GM12801 (cell line): Measurements from ENCODE around the gene IZUMO1.

Source experiments
- TF ChIP-seq, protein P1 (sequence below): IDR thresholded peaks from one replicate; pipeline ENCODE4 v1.5.1; 2011; ENCODE audit warnings: control low read depth; ENCODE audit not compliant: insufficient read length; ENCODE audit errors: extremely low read depth

IZUMO1 gene

DNA sequence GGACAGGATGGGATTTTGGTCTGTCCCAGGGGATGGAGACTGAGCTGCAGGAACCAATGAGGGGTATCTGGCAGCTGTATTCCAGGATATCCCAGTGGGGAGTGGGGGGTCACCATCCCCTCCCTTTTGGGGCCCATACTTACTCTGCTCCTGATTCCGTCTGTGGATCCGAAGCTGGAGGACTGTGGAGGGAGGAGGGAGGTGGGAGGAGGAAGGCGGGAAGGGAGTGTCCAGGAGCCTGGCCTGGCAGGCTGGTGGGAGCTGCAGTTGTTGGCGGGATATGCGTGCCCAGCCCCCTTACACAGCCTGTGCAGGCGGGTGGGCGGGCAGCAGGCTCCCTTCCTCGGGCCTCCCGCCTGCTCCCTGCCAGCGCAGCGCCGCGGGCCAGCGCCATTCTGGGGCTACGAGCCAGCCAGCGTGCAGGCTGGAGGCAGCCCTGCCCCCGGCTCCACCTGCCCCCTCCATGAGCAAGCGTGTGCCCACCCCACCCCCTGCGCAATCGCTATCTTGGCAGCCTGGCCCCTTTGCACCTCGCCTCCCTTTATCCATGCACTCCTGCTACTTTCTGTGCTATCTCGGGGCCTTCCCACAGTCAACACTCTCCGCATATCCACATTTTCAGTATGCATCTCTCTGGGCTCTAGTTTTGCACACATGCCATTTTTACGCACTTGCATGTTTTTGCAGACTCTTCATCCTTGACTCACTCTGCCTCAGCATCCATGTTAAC, 30.0 kb downstream of the IZUMO1 start:
- TF ChIP-seq, protein P1, sequence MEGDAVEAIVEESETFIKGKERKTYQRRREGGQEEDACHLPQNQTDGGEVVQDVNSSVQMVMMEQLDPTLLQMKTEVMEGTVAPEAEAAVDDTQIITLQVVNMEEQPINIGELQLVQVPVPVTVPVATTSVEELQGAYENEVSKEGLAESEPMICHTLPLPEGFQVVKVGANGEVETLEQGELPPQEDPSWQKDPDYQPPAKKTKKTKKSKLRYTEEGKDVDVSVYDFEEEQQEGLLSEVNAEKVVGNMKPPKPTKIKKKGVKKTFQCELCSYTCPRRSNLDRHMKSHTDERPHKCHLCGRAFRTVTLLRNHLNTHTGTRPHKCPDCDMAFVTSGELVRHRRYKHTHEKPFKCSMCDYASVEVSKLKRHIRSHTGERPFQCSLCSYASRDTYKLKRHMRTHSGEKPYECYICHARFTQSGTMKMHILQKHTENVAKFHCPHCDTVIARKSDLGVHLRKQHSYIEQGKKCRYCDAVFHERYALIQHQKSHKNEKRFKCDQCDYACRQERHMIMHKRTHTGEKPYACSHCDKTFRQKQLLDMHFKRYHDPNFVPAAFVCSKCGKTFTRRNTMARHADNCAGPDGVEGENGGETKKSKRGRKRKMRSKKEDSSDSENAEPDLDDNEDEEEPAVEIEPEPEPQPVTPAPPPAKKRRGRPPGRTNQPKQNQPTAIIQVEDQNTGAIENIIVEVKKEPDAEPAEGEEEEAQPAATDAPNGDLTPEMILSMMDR, result no peak

DNA sequence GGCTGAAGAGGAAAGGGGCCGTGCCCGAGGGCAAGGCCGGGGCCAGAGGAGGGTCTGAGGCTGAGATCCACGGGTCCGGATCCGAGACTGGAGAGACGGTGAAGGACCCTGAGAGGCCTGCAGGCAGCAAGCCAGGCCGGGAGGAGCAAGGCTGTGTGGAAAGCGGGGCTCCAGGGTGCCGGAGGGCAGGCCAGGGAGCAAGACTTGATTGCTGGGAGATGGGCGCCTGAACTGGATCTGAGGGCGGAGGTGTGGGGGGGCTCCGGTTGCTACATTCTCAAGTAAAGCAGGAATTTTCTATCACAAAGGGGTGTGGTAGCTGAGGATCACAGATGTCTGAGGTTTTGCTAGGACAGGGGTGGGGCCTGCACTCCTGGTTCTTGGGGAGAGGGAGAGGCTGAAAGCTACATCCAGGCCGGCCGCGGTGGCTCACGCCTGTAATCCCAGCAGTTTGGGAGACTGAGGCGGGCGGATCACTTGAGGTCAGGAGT, 31.0 kb downstream of the IZUMO1 start:
- TF ChIP-seq, protein P1, result no peak

DNA sequence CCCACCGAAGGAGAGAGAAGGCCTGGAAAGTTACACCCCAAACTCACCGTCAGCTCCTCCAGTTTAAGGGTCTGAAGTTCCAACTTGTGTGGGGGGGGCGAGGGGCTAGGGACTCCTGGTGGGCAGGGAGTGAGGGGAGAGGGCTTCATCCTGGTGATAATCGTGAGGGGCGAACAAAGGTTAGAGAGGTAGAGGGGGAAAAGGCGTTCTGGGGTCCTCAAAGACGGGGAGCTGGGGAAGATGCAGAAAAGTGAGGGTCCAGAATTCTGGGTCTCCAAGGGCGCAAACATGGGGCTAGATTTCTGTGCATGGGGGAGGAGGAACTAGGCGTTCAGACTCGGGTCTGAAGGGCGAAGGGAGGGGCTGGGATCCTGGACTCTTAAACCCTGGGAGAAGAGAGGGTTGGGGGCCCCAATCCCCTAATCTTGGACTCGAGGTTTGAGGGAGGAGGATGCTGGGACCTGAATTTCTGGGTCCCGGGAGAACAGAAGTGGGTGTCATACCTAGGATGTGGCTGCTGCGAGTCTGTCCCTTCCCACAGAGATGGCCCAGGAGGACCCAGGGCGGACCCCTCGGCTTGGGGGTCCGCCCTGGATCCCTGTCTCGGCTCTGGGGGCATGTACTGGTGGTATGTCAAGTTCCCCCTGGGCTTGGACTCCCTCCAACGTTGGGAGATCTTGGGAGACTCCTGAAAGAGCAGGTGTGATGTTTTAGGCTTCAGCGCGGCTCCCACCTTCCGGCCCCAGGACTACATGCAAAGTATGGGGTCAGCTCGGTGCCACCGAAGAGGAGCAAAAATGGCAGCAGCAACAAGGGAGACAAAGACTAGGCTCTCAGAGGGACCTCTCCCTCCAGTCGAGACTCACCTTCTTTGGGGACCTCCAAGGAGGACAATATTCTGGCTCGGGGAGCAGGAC, 31.7 kb downstream of the IZUMO1 start:
- TF ChIP-seq, protein P1, result no peak

DNA sequence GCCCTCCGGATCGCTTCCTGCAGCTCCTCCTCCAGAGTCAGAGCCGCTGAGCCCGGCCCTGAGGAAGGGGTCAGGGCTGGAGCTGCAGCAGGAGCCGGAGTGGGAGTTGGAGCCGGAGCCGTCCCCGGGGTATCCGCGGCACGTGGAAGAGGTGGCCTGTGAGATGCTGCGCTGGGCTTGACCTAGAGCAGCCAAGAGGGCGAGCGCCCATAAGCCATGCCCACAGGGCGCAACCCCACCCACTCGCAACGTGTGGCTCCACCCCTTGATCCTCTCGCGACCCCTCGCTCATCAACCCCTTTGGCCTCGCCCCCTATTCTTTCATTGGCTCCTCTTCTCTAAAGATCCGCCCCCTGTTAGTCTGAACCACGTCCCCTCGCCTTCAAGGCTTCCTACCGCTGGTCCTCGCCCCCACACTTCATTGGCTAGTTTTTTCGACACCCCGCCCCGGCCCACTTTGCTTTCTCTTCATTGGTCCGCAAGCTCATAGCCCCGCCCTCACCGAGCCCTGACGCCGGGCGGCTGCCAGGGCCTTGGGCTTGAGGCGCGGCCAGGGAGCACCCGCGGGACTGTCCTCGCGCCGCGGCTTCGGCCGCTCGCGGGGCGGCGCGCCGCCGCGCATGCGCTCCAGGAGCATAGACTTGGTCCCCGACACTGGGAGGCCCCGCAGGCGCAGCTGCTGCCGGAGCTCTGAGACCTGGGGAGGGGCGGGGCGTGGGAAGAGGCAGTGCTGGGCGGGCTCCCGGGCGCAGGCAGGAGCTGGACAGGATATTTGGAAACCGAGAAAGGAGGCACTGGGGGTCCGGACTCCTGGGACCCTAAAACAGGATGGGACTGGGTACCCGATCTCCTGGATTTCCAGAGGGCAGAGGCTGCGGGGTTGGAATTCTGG, 32.6 kb downstream of the IZUMO1 start:
- TF ChIP-seq, protein P1, result no peak

DNA sequence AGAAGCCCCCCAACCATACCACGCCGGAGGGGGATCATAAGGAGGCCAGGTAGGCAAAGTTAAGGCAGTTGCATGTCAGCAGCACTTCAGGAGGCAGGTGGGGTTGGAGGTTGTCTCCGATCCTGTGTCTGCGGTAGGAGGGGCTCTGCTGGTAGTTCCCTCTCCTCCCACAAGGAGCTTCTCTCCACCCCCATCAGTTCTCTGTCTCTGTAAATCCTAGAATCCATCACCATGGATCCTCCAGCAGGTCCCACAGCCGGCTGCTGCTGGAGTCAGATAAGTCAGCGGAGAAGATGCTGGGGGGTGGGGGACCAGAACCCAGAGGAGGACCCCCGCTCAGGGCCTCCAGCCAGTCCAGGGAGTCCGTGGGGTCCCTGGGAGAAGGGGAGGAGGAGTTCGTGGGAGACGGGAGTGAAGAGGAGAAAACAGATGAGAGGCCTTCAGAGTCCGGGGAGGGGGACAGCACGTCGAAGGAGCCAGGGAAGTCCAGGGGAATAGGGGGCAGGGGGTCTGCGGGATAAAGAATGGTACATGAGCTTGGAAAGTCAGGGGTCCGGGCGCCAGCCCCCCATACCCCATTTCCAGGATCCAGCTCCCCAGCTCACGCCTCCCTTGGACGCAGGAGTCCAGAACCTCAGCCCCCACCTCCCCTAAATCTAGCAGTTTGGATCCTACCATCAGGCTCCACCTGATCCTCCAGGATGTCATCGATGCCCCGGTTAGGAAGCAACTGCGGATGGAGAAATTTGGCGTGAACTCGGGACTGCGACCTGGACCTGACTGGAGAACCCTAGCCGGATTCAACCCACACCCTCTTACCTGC, 33.5 kb downstream of the IZUMO1 start:
- TF ChIP-seq, protein P1, result no peak

DNA sequence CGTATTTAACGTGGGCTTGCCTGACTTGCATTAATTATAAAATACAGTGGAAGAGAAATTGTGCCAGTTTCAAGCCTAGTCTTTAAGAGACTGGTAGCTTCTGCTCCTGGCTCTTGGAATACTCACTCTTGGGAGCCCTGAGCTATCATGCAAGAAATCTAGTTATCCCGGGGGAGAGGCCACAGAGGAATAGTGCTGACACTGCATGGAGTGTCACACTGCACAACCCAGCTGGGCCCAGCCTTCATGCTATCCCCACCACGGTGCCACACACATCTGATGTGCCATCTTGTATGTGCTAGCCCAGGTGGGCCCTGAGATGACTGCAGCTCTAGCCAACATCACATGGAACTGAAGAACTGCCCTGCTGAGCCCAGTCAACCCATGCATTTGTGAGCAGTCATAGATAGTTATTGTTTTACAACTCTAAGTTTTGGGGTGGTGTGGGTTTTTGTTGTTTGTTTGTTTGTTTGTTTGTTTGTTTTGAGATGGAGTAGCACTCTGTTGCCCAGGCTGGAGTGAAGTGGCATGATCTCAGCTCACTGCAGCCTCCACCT, 35.5 kb downstream of the IZUMO1 start:
- TF ChIP-seq, protein P1, result no peak
